A549 (cell line): ENCODE measurements around the gene TEPSIN. TPM values are rescaled to one million over a fixed set of nuclear protein-coding genes. Genes with fewer than 3 reads are reported as not detected.

Experiments used
- ATAC-seq, 2 experiments: fragments of 200-7000 bp in 1 of 2; fragments of >200 bp in 1 of 2; cut with Nextera tagmentation in 1 of 2; cut with Tn5 transposase in 1 of 2; 3 replicates each; pipeline versions ENCODE4 v1.8.0 to v1.9.1; 2018 to 2020; ENCODE audit warnings: mild to moderate bottlenecking in 1 of 2, moderate library complexity in 1 of 2
- CTCF ChIA-PET: fragments of 300-600 bp; sonication (Branson Sonifier 250); formaldehyde crosslinking; extraction: SDS; loops from one replicate; lab custom pipeline; 2021; ENCODE audit warnings: antibody characterized with exemption, inconsistent platforms; lab: Yijun Ruan, JAX
- POLR2A ChIA-PET: fragments of 350-600 bp; formaldehyde crosslinking; extraction: SDS; loops from one replicate; lab custom pipeline; 2021; ENCODE audit warnings: antibody characterized with exemption, inconsistent platforms; lab: Yijun Ruan, JAX
- DNase-seq, 2 experiments: peaks; one replicate each; pipeline versions ENCODE4 v3.0.0 to v3.0.0-alpha.2; 2011 to 2016; ENCODE audit warnings: low read depth in 1 of 2, low spot score in 1 of 2
- FAIRE-seq: peaks from 2 replicates; lab custom pipeline; 2011; peaks lifted over from hg19 to GRCh38; lab: Jason Lieb, UNC
- H3K27ac ChIP-seq, 2 experiments: fragments of >200 bp; sonication (Bioruptor Twin); formaldehyde crosslinking; 3 replicates each; pipeline ENCODE4 v1.5.1; 2016 to 2017
- H3K4me1 ChIP-seq: fragments of >200 bp; sonication (Bioruptor Twin); formaldehyde crosslinking; 3 replicates; pipeline ENCODE4 v1.6.1; 2016
- H3K4me2 ChIP-seq: fragments of >200 bp; sonication (Bioruptor Twin); formaldehyde crosslinking; 3 replicates; pipeline ENCODE4 v1.6.1; 2016
- H3K4me3 ChIP-seq: fragments of >200 bp; sonication (Bioruptor Twin); formaldehyde crosslinking; 3 replicates; pipeline ENCODE4 v1.5.1; 2016
- H3K9me3 ChIP-seq: fragments of >200 bp; sonication (Bioruptor Twin); formaldehyde crosslinking; 3 replicates; pipeline ENCODE4 v1.6.1; 2016
- ATOH8 ChIP-seq: fragments of 250-450 bp; sonication (Bioruptor Pico); IDR thresholded peaks from 2 replicates; pipeline ENCODE4 v1.5.0; 2020; ENCODE audit warnings: low read depth, mild to moderate bottlenecking, moderate library complexity
- BCL3 ChIP-seq: fragments of >200 bp; sonication (Bioruptor Twin); formaldehyde crosslinking; IDR thresholded peaks from 3 replicates; pipeline ENCODE4 v1.6.1; 2016
- BHLHE40 ChIP-seq: IDR thresholded peaks from 2 replicates; pipeline ENCODE4 v1.6.1; 2012; ENCODE audit warnings: low read depth, low read length, inconsistent platforms
- CEBPB ChIP-seq, 2 experiments: fragments of >200 bp in 1 of 2; sonication (Bioruptor Twin) in 1 of 2; formaldehyde crosslinking in 1 of 2; IDR thresholded peaks; 2 replicates each; pipeline ENCODE4 v1.6.1; 2012 to 2016
- CHD2 ChIP-seq: fragments of 150-350 bp; IDR thresholded peaks from 2 replicates; pipeline ENCODE4 v1.6.1; 2014; ENCODE audit warnings: low read length; ENCODE audit not compliant: partially characterized antibody
- CHD4 ChIP-seq: fragments of 200-600 bp; sonication (generic); IDR thresholded peaks from 2 replicates; pipeline ENCODE4 v1.6.1; 2016; ENCODE audit warnings: antibody characterized with exemption, mild to moderate bottlenecking, borderline replicate concordance
- EHMT2 ChIP-seq: fragments of 200-600 bp; sonication (generic); IDR thresholded peaks from 2 replicates; pipeline ENCODE4 v1.6.1; 2016; ENCODE audit warnings: antibody characterized with exemption, low read depth, mild to moderate bottlenecking, moderate library complexity
- EP300 ChIP-seq, 2 experiments: fragments of >200 bp; sonication (Bioruptor Twin); formaldehyde crosslinking; IDR thresholded peaks; 2 replicates in 1 of 2; 3 replicates in 1 of 2; pipeline ENCODE4 v1.6.1; 2016 to 2017
- HOXA7 ChIP-seq: fragments of 250-450 bp; sonication (Bioruptor Pico); IDR thresholded peaks from 2 replicates; pipeline ENCODE4 v1.5.0; 2020; ENCODE audit warnings: mild to moderate bottlenecking, moderate library complexity
- JUNB ChIP-seq: fragments of >200 bp; sonication (Bioruptor Twin); formaldehyde crosslinking; IDR thresholded peaks from 2 replicates; pipeline ENCODE4 v1.6.1; 2016
- KDM1A ChIP-seq: fragments of 200-600 bp; sonication (generic); IDR thresholded peaks from 2 replicates; pipeline ENCODE4 v1.6.1; 2016; ENCODE audit warnings: low read depth, mild to moderate bottlenecking
- PBX3 ChIP-seq: IDR thresholded peaks from 2 replicates; pipeline ENCODE4 v1.6.1; 2012
- POLR2A ChIP-seq: IDR thresholded peaks from 2 replicates; pipeline ENCODE4 v1.6.1; 2012; ENCODE audit warnings: mild to moderate bottlenecking, low read length
- POLR2AphosphoS2 ChIP-seq: conservative IDR thresholded peaks from 2 replicates; pipeline ENCODE4 v1.6.1; 2012; ENCODE audit warnings: low read length, improper control_type of control experiment, inconsistent platforms
- RAD21 ChIP-seq, 2 experiments: fragments of >200 bp in 1 of 2; sonication (Bioruptor Twin) in 1 of 2; formaldehyde crosslinking in 1 of 2; IDR thresholded peaks in 1 of 2; conservative IDR thresholded peaks in 1 of 2; 2 replicates in 1 of 2; 3 replicates in 1 of 2; pipeline ENCODE4 v1.6.1; 2012 to 2018; ENCODE audit warnings: inconsistent platforms in 1 of 2
- RARB ChIP-seq: fragments of 250-450 bp; sonication (Bioruptor Pico); IDR thresholded peaks from 2 replicates; pipeline ENCODE4 v1.8.0; 2021; ENCODE audit warnings: mild to moderate bottlenecking, moderate library complexity
- SMC3 ChIP-seq: fragments of >200 bp; sonication (Bioruptor Twin); formaldehyde crosslinking; IDR thresholded peaks from 3 replicates; pipeline ENCODE4 v1.6.1; 2018; ENCODE audit warnings: inconsistent platforms
- TFCP2L1 ChIP-seq: fragments of 250-450 bp; sonication (Bioruptor Pico); IDR thresholded peaks from 2 replicates; pipeline ENCODE4 v1.5.0; 2021; ENCODE audit warnings: mild to moderate bottlenecking
- TP53 ChIP-seq: fragments of 250-450 bp; sonication (Bioruptor Pico); IDR thresholded peaks from 2 replicates; pipeline ENCODE4 v1.5.0; 2021; ENCODE audit warnings: mild to moderate bottlenecking, moderate library complexity
- ZSCAN20 ChIP-seq: fragments of 250-450 bp; sonication (Bioruptor Pico); IDR thresholded peaks from 2 replicates; pipeline ENCODE4 v1.8.0; 2022; ENCODE audit warnings: mild to moderate bottlenecking, moderate library complexity
- WGBS: methylation state at CpG from one replicate; pipeline ENCODE4 v1.1.6; 2017; ENCODE audit errors: missing lambda C conversion rate; 5-methylcytosine and 5-hydroxymethylcytosine counted together
- polyA plus RNA-seq, 4 experiments: library from polyadenylated mRNA; depleted of rRNA in 3 of 4; stranded (reverse); fragments of >200 nt; fragmentation: RNase III in 1 of 4; extraction: RNeasy Plus Mini Kit Qiagen cat#74134 plus additional on column Dnase treatment in 1 of 4; gene quantifications; 2 replicates in 3 of 4; 3 replicates in 1 of 4; pipeline ENCODE4 v1.2.3, GENCODE V29; 2011 to 2017
- TF ChIP-seq, protein P1 (sequence below): fragments of >200 bp; sonication (Bioruptor Twin); formaldehyde crosslinking; IDR thresholded peaks from 3 replicates; pipeline ENCODE4 v1.5.1; 2016
- TF ChIP-seq, protein P2 (sequence below): IDR thresholded peaks from 2 replicates; pipeline ENCODE4 v1.6.1; 2012; ENCODE audit warnings: low read depth, borderline replicate concordance
- TF ChIP-seq, protein P3 (sequence below): fragments of 200-600 bp; sonication (generic); IDR thresholded peaks from 2 replicates; pipeline ENCODE4 v1.6.1; 2016; ENCODE audit warnings: antibody characterized with exemption, mild to moderate bottlenecking, moderate library complexity

TEPSIN gene
- polyA plus RNA-seq, 2 of the 4 experiments (the other 2 are of a cell fraction) = 12.5 to 31.3 TPM

DNA sequence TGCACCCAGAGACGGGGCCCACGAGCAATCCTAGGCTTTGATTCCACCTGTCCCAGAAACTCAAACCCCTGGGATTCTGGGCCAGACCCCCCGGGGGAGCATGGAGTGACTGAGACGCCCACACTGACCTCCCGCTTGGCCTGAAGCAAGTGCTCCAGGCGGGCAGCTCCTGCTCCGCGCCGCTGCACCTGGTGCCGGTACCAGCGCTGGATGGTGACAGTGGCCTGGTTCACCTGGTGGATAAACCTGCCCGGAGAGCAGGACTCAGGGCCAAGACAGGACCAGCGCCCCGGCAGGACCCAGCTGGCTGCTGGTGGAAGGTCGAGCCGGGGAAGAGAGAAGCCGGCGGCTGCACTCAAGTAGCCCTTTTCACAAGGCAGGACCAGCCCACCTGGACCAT is 38.7 kb downstream of the TEPSIN start (continued):
- TF ChIP-seq, protein P1, sequence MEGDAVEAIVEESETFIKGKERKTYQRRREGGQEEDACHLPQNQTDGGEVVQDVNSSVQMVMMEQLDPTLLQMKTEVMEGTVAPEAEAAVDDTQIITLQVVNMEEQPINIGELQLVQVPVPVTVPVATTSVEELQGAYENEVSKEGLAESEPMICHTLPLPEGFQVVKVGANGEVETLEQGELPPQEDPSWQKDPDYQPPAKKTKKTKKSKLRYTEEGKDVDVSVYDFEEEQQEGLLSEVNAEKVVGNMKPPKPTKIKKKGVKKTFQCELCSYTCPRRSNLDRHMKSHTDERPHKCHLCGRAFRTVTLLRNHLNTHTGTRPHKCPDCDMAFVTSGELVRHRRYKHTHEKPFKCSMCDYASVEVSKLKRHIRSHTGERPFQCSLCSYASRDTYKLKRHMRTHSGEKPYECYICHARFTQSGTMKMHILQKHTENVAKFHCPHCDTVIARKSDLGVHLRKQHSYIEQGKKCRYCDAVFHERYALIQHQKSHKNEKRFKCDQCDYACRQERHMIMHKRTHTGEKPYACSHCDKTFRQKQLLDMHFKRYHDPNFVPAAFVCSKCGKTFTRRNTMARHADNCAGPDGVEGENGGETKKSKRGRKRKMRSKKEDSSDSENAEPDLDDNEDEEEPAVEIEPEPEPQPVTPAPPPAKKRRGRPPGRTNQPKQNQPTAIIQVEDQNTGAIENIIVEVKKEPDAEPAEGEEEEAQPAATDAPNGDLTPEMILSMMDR = no peak

- POLR2A ChIA-PET = no interaction called here
Measured at GRCh38 chr17:81199482-81199830, 39.4 kb downstream of the TEPSIN start.

DNA sequence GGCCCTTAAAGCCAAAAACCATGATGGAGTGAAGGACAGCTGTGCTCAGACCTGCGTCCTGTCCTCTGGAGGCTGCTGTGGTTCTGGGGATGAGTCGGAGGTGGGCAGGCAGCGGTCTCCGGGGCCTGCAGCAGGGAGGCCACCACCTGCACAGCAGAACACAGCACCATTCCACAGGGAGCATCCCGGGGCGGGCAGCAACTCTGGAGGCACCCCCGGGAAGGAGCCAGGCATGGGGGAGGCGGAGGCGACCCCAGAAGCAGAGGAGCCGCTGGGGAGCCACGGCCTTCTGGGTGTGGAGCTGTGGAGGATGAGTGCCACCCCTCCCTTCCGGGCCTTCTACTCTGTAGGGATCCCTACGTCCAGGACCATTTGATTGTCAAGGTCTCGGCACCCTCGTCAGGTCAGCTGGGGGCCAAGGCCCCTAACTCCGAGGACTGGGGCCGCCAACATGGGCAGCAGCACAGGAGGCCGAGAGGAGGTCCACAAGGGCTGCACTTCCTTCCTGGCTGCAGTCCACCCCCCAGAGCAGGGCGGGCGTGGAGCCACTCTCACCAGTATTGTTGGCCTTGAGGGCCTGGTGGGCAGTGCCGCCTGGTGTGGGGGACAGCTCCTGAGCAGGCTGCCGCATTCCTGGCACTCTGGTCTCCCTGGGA is 39.9 kb downstream of the TEPSIN start:
- POLR2A ChIA-PET = no interaction called here
- no peak overlapping the region for H3K4me3 ChIP-seq
- TF ChIP-seq POLR2A (no peak), ZSCAN20 (CRISPR knock-in tag) (no peak), ATOH8 (CRISPR knock-in tag) (no peak), KDM1A (no peak), BCL3 (no peak), RARB (CRISPR knock-in tag) (no peak), SMC3 (no peak), TP53 (no peak), TFCP2L1 (CRISPR knock-in tag) (no peak), JUNB (no peak), CHD4 (no peak), HOXA7 (no peak), CHD2 (no peak), POLR2AphosphoS2 (no peak)
- TF ChIP-seq, protein P2, sequence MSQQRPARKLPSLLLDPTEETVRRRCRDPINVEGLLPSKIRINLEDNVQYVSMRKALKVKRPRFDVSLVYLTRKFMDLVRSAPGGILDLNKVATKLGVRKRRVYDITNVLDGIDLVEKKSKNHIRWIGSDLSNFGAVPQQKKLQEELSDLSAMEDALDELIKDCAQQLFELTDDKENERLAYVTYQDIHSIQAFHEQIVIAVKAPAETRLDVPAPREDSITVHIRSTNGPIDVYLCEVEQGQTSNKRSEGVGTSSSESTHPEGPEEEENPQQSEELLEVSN = no peak
- TF ChIP-seq, all 56 proteins: peak for 0
- no peak for DNase-seq
- no peak overlapping the region for H3K4me2 ChIP-seq
- WGBS = 92% methylated on average over 21 of the region's 22 CpGs
- no peak for ATAC-seq
- no peak for FAIRE-seq
- CTCF ChIA-PET = interaction anchor here (0.6 to 13.7 kb wide), 13 partner anchors 8 to 1387 kb away, joined by 3 to 175 read pairs (median 8); partner anchors contain the start of genes NDUFAF8 and TEPSIN
- H3K27ac ChIP-seq = no peak overlapping the region
- no peaks in the 10 kb centered on the region for H3K9me3 ChIP-seq
- no peaks in the 10 kb centered on the region for H3K4me1 ChIP-seq

More at GRCh38 chr17:81199482-81199830, 39.4 kb downstream of the TEPSIN start:
- no peak overlapping the region for H3K27ac ChIP-seq
- H3K9me3 ChIP-seq = no peaks in the 10 kb centered on the region
- CTCF ChIA-PET = interaction anchor here (1.1 to 13.7 kb wide), 12 partner anchors 8 to 176 kb away, joined by 3 to 175 read pairs (median 8); partner anchors contain the start of genes NDUFAF8 and TEPSIN
- no peaks in the 10 kb centered on the region for H3K4me1 ChIP-seq
- TF ChIP-seq POLR2AphosphoS2 (no peak), BHLHE40 (no peak), EP300 (IDR thresholded peaks at IDR 0.05) (no peak), EHMT2 (no peak), CEBPB (IDR thresholded peaks at IDR 0.05) (no peak), PBX3 (no peak), RAD21 (conservative IDR thresholded peaks at IDR 0.05 in 1 of 2, IDR thresholded peaks at IDR 0.05 in 1 of 2) (no peak), KDM1A (no peak)
- TF ChIP-seq, protein P3, sequence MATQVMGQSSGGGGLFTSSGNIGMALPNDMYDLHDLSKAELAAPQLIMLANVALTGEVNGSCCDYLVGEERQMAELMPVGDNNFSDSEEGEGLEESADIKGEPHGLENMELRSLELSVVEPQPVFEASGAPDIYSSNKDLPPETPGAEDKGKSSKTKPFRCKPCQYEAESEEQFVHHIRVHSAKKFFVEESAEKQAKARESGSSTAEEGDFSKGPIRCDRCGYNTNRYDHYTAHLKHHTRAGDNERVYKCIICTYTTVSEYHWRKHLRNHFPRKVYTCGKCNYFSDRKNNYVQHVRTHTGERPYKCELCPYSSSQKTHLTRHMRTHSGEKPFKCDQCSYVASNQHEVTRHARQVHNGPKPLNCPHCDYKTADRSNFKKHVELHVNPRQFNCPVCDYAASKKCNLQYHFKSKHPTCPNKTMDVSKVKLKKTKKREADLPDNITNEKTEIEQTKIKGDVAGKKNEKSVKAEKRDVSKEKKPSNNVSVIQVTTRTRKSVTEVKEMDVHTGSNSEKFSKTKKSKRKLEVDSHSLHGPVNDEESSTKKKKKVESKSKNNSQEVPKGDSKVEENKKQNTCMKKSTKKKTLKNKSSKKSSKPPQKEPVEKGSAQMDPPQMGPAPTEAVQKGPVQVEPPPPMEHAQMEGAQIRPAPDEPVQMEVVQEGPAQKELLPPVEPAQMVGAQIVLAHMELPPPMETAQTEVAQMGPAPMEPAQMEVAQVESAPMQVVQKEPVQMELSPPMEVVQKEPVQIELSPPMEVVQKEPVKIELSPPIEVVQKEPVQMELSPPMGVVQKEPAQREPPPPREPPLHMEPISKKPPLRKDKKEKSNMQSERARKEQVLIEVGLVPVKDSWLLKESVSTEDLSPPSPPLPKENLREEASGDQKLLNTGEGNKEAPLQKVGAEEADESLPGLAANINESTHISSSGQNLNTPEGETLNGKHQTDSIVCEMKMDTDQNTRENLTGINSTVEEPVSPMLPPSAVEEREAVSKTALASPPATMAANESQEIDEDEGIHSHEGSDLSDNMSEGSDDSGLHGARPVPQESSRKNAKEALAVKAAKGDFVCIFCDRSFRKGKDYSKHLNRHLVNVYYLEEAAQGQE = no peak
- TF ChIP-seq, all 56 proteins: peak for 0
- H3K4me2 ChIP-seq = no peak overlapping the region
- no peak for FAIRE-seq
- no peak for DNase-seq
- no peak for ATAC-seq
- 93% methylated on average over 18 of the region's 18 CpGs for WGBS
- H3K4me3 ChIP-seq = no peak overlapping the region
